IMR-90 (cell line): Measurements from ENCODE around the gene DNAH3. TPM values are rescaled to one million over a fixed set of nuclear protein-coding genes. Genes with fewer than 3 reads are reported as not detected.

ENCODE experiments used
- ATAC-seq: fragments of 200-7000 bp; cut with Tn5 transposase; 2 replicates; pipeline ENCODE4 v1.9.1; 2020; ENCODE audit warnings: low read depth, mild to moderate bottlenecking, moderate library complexity
- BruUV-seq: library from RNA; stranded (reverse); fragments of 400-500 nt; replicated peaks from 2 replicates; lab custom pipeline; 2021; lab: Mats Ljungman, UMichigan
- CTCF ChIA-PET: fragments of 300-600 bp; formaldehyde crosslinking; extraction: SDS; loops from one replicate; lab custom pipeline; 2021; ENCODE audit warnings: antibody characterized with exemption; lab: Yijun Ruan, JAX
- POLR2A ChIA-PET: fragments of 300-600 bp; sonication (Branson Sonifier 250); formaldehyde crosslinking; loops from one replicate; lab custom pipeline; 2022; ENCODE audit warnings: antibody characterized with exemption; ENCODE audit not compliant: unreplicated experiment; lab: Charles Lee
- DNase-seq: peaks from one replicate; pipeline ENCODE4 v3.0.0; 2013
- H2AFZ ChIP-seq: replicated peaks from 2 replicates; pipeline ENCODE3; 2013; ENCODE audit warnings: low read length, mild to moderate bottlenecking; ENCODE audit not compliant: poor library complexity
- H2AK5ac ChIP-seq: 2 replicates; pipeline ENCODE4 v1.6.1; 2013; ENCODE audit warnings: low read depth, low read length, inconsistent platforms
- H2AK9ac ChIP-seq: replicated peaks from 2 replicates; pipeline ENCODE3; 2013; ENCODE audit warnings: mild to moderate bottlenecking, low read depth, low read length, moderate library complexity; ENCODE audit not compliant: poor library complexity
- H2BK120ac ChIP-seq: 2 replicates; pipeline ENCODE4 v1.6.1; 2013; ENCODE audit warnings: low read depth, low read length, inconsistent platforms
- H2BK15ac ChIP-seq: 3 replicates; pipeline ENCODE4 v1.6.1; 2013; ENCODE audit warnings: low read depth, low read length, inconsistent platforms
- H2BK20ac ChIP-seq: 2 replicates; pipeline ENCODE4 v1.6.1; 2013; ENCODE audit warnings: low read depth, mild to moderate bottlenecking, inconsistent platforms, low read length, moderate library complexity
- H2BK5ac ChIP-seq: 2 replicates; pipeline ENCODE4 v1.6.1; 2013; ENCODE audit warnings: mild to moderate bottlenecking, low read depth, low read length, inconsistent platforms; ENCODE audit not compliant: poor library complexity, severe bottlenecking
- H3K14ac ChIP-seq: replicated peaks from 2 replicates; pipeline ENCODE4 v1.6.1; 2013; ENCODE audit warnings: low read depth, low read length, inconsistent platforms
- H3K18ac ChIP-seq: 2 replicates; pipeline ENCODE4 v1.6.1; 2013; ENCODE audit warnings: low read depth, low read length, control low read depth
- H3K23ac ChIP-seq: 2 replicates; pipeline ENCODE4 v1.6.1; 2013; ENCODE audit warnings: low read depth, low read length, inconsistent platforms
- H3K27ac ChIP-seq: 2 replicates; pipeline ENCODE4 v1.5.1; 2013; ENCODE audit warnings: mild to moderate bottlenecking, control low read depth, low read length; ENCODE audit not compliant: insufficient read depth
- H3K27me3 ChIP-seq: 2 replicates; pipeline ENCODE4 v1.6.1; 2013; ENCODE audit warnings: low read length; ENCODE audit not compliant: control insufficient read depth, insufficient read depth
- H3K36me3 ChIP-seq: 2 replicates; pipeline ENCODE4 v1.6.1; 2013; ENCODE audit warnings: low read length, mixed read lengths; ENCODE audit not compliant: control insufficient read depth, insufficient read depth
- H3K4ac ChIP-seq: 2 replicates; pipeline ENCODE4 v1.6.1; 2013; ENCODE audit warnings: low read depth, low read length, inconsistent platforms
- H3K4me1 ChIP-seq: 2 replicates; pipeline ENCODE4 v1.6.1; 2013; ENCODE audit warnings: low read length, mixed read lengths; ENCODE audit not compliant: control insufficient read depth, insufficient read depth
- H3K4me2 ChIP-seq: 2 replicates; pipeline ENCODE4 v1.6.1; 2013; ENCODE audit warnings: low read depth, mild to moderate bottlenecking, control low read depth, low read length, moderate library complexity
- H3K4me3 ChIP-seq: 2 replicates; pipeline ENCODE4 v1.5.1; 2013; ENCODE audit warnings: low read depth, mild to moderate bottlenecking, control low read depth, low read length, moderate library complexity; ENCODE audit not compliant: insufficient read depth
- H3K56ac ChIP-seq: 2 replicates; pipeline ENCODE4 v1.6.1; 2013; ENCODE audit warnings: low read length, inconsistent platforms; ENCODE audit not compliant: insufficient read depth; ENCODE audit errors: extremely low read depth
- H3K79me1 ChIP-seq, 2 experiments: 2 replicates each; pipeline ENCODE4 v1.6.1; 2013; ENCODE audit warnings: low read length in 2 of 2, inconsistent platforms in 1 of 2, low read depth in 1 of 2
- H3K9ac ChIP-seq: 2 replicates; pipeline ENCODE4 v1.6.1; 2013; ENCODE audit warnings: low read depth, low read length, control low read depth
- H3K9me1 ChIP-seq: 2 replicates; pipeline ENCODE4 v1.6.1; 2013; ENCODE audit warnings: low read length, inconsistent platforms; ENCODE audit not compliant: insufficient read depth
- H3K9me3 ChIP-seq: 2 replicates; pipeline ENCODE4 v1.6.1; 2013; ENCODE audit warnings: low read length; ENCODE audit not compliant: control insufficient read depth, insufficient read depth
- H4K20me1 ChIP-seq: 2 replicates; pipeline ENCODE4 v1.6.1; 2013; ENCODE audit warnings: low read length, inconsistent platforms; ENCODE audit not compliant: insufficient read depth
- H4K5ac ChIP-seq: 2 replicates; pipeline ENCODE4 v1.6.1; 2013; ENCODE audit warnings: mild to moderate bottlenecking, low read depth, low read length, control low read depth
- H4K8ac ChIP-seq, 2 experiments: 2 replicates each; pipeline ENCODE4 v1.6.1; 2013; ENCODE audit warnings: low read depth in 2 of 2, low read length in 2 of 2, control low read depth in 1 of 2, inconsistent platforms in 1 of 2
- H4K91ac ChIP-seq: 2 replicates; pipeline ENCODE4 v1.6.1; 2013; ENCODE audit warnings: low read depth, low read length, inconsistent platforms; ENCODE audit not compliant: insufficient read depth
- CTCF ChIP-seq: conservative IDR thresholded peaks from 2 replicates; pipeline ENCODE4 v1.5.1; 2012; ENCODE audit warnings: mild to moderate bottlenecking, low read depth, low read length, improper control_type of control experiment
- FOS ChIP-seq: fragments of 150-350 bp; IDR thresholded peaks from 2 replicates; pipeline ENCODE4 v1.6.1; 2016; ENCODE audit warnings: low read depth, low read length
- MAFK ChIP-seq: IDR thresholded peaks from 2 replicates; pipeline ENCODE4 v1.6.1; 2012; ENCODE audit warnings: low read depth, low read length, improper control_type of control experiment
- MAZ ChIP-seq: IDR thresholded peaks from 2 replicates; pipeline ENCODE4 v1.6.1; 2012; ENCODE audit warnings: low read depth, mild to moderate bottlenecking, low read length, improper control_type of control experiment, moderate library complexity, borderline replicate concordance
- POLR2A ChIP-seq: IDR thresholded peaks from 2 replicates; pipeline ENCODE4 v1.6.1; 2012; ENCODE audit warnings: mild to moderate bottlenecking, low read depth, low read length
- RAD21 ChIP-seq: IDR thresholded peaks from 2 replicates; pipeline ENCODE4 v1.6.1; 2012; ENCODE audit warnings: low read length, improper control_type of control experiment
- RCOR1 ChIP-seq: IDR thresholded peaks from 2 replicates; pipeline ENCODE4 v1.6.1; 2012; ENCODE audit warnings: mild to moderate bottlenecking, low read length, improper control_type of control experiment; ENCODE audit not compliant: insufficient replicate concordance
- SMC3 ChIP-seq: fragments of 150-350 bp; IDR thresholded peaks from 2 replicates; pipeline ENCODE4 v1.6.1; 2016; ENCODE audit warnings: low read depth, mild to moderate bottlenecking, antibody characterized with exemption, low read length, moderate library complexity
- WGBS, 2 experiments: methylation state at CpG; one replicate each; pipeline versions ENCODE4 v1.1.5 to v1.1.7; 2013; ENCODE audit warnings: missing lambda C conversion rate in 2 of 2; ENCODE audit not compliant: insufficient read length in 1 of 2; ENCODE audit errors: extremely low coverage in 2 of 2; 5-methylcytosine and 5-hydroxymethylcytosine counted together
- dilution Hi-C: fragments of 300-500 bp; cut with HindIII; formaldehyde crosslinking; loops from one replicate; pipeline ENCODE4 v1.14.3; 2018; ENCODE audit warnings: low sequenced_read_pairs; ENCODE audit not compliant: unreplicated experiment
- in situ Hi-C: fragments of 300-500 bp; cut with MboI; formaldehyde crosslinking; loops from 3 replicates; pipeline ENCODE4 v1.14.3; 2019; ENCODE audit warnings: low sequenced_read_pairs, inconsistent platforms, mixed read lengths
- intact Hi-C: fragments of 100-400 bp; cut with micrococcal nuclease; formaldehyde crosslinking; loops from 2 replicates; pipeline ENCODE4 v1.10.0; 2022
- polyA plus RNA-seq, 3 experiments: library from polyadenylated mRNA; depleted of rRNA; stranded (reverse); fragments of >200 nt; gene quantifications; 2 replicates each; pipeline ENCODE4 v1.2.3, GENCODE V29; 2012; ENCODE audit warnings: low replicate concordance in 1 of 3
- total RNA-seq: library from RNA; depleted of rRNA; stranded (reverse); fragments of >200 nt; gene quantifications from 2 replicates; pipeline ENCODE4 v1.2.3, GENCODE V29; 2012
- TF ChIP-seq, protein P1 (sequence below): fragments of 150-350 bp; IDR thresholded peaks from 2 replicates; pipeline ENCODE4 v1.6.1; 2017; ENCODE audit warnings: mild to moderate bottlenecking, antibody characterized with exemption, low read length, low read depth
- TF ChIP-seq, protein P2 (sequence below): fragments of 150-350 bp; IDR thresholded peaks from 2 replicates; pipeline ENCODE4 v1.6.1; 2016; ENCODE audit warnings: low read depth, mild to moderate bottlenecking, low read length, moderate library complexity, borderline replicate concordance

DNAH3 gene
- total and polyA plus RNA-seq, 2 of the 4 experiments (the other 2 are of a cell fraction): not detected

DNA sequence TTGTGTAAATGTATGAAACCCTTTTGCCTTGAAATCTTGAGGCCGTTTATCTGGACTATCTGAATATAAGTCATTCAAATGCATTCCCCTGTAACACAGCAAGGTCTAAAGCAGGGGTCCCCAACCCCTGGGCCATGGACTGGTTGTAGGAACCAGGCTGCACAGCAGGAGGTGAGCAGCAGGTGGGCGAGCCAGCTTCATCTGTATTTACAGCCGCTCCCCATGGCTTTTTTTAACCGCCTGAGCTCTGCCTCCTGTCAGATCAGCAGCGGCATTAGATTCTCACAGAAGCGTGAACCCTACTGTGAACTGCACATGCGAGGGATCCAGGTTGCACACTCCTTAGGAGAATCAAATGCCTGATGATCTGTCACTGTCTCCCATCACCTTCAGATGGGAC is 24.1 kb downstream of the DNAH3 start:
- Histone ChIP-seq H4K91ac (no peak overlapping the region), H3K4me2 (no peak overlapping the region), H3K56ac (no peak overlapping the region), H2AK9ac (no peak overlapping the region), H4K5ac (no peak overlapping the region), H2BK120ac (no peak overlapping the region), H3K4me3 (no peak overlapping the region), H2BK15ac (no peak overlapping the region), H2AFZ (no peak overlapping the region), H3K9me1 (no peaks in the 10 kb centered on the region), H2BK5ac (no peak overlapping the region), H3K4me1 (no peaks in the 10 kb centered on the region), H3K14ac (no peak overlapping the region), H3K23ac (no peak overlapping the region), H4K8ac (no peak overlapping the region), H3K9me3 (no peaks in the 10 kb centered on the region), H4K20me1 (no peaks in the 10 kb centered on the region), H2BK20ac (no peak overlapping the region), H3K27ac (no peak overlapping the region), H3K79me1 (no peaks in the 10 kb centered on the region), H3K18ac (no peak overlapping the region), H3K9ac (no peak overlapping the region), H2AK5ac (no peak overlapping the region), H3K36me3 (no peaks in the 10 kb centered on the region), H3K4ac (no peak overlapping the region), H3K27me3 (peaks cover 13% of the 10 kb centered on the region)
- TF ChIP-seq CTCF: no peak
- TF ChIP-seq MAZ: no peak
- TF ChIP-seq FOS: no peak
- TF ChIP-seq, protein P1, sequence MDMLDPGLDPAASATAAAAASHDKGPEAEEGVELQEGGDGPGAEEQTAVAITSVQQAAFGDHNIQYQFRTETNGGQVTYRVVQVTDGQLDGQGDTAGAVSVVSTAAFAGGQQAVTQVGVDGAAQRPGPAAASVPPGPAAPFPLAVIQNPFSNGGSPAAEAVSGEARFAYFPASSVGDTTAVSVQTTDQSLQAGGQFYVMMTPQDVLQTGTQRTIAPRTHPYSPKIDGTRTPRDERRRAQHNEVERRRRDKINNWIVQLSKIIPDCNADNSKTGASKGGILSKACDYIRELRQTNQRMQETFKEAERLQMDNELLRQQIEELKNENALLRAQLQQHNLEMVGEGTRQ: no peak
- TF ChIP-seq RAD21: no peak
- TF ChIP-seq POLR2A: no peak
- TF ChIP-seq SMC3: no peak
- TF ChIP-seq, protein P2, sequence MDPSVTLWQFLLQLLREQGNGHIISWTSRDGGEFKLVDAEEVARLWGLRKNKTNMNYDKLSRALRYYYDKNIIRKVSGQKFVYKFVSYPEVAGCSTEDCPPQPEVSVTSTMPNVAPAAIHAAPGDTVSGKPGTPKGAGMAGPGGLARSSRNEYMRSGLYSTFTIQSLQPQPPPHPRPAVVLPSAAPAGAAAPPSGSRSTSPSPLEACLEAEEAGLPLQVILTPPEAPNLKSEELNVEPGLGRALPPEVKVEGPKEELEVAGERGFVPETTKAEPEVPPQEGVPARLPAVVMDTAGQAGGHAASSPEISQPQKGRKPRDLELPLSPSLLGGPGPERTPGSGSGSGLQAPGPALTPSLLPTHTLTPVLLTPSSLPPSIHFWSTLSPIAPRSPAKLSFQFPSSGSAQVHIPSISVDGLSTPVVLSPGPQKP: no peak
- TF ChIP-seq MAFK: no peak
- TF ChIP-seq RCOR1: no peak
- ATAC-seq: no peak
- ChIA-PET POLR2A (no interaction called here), CTCF (no interaction called here)
- no TSS peak for BruUV-seq
- in situ Hi-C loops (no loop called here), intact Hi-C loops (no loop called here), dilution Hi-C loops (no loop called here)
- no peak for DNase-seq
- WGBS, 2 experiments: 75% methylated on average over 5 of the region's 7 CpGs; no CpG with 5 or more reads in 1 of the 2 experiments
